Esophagus muscularis mucosa (tissue), 3 donors: Measurements from ENCODE around the gene PSMD5.

Source experiments
- POLR2A ChIP-seq: fragments of 450-650 bp; IDR thresholded peaks from one replicate; pipeline ENCODE4 v1.6.1; 2017; ENCODE audit warnings: antibody characterized with exemption, moderate library complexity, mild to moderate bottlenecking, low read depth
- POLR2AphosphoS5 ChIP-seq, 2 donors: sonication (generic); formaldehyde crosslinking; IDR thresholded peaks; one replicate each; pipeline ENCODE4 v1.6.1; 2017; ENCODE audit warnings: antibody characterized with exemption in 2 of 2
- TF ChIP-seq, protein P1 (sequence below), 3 experiments: fragments of 200-600 bp in 2 of 3; fragments of 450-650 bp in 1 of 3; sonication (generic) in 2 of 3; IDR thresholded peaks; one replicate each; pipeline ENCODE4 v1.5.1; 2017 to 2019; ENCODE audit warnings: antibody characterized with exemption in 3 of 3, mild to moderate bottlenecking in 2 of 3, moderate library complexity in 1 of 3

DNA sequence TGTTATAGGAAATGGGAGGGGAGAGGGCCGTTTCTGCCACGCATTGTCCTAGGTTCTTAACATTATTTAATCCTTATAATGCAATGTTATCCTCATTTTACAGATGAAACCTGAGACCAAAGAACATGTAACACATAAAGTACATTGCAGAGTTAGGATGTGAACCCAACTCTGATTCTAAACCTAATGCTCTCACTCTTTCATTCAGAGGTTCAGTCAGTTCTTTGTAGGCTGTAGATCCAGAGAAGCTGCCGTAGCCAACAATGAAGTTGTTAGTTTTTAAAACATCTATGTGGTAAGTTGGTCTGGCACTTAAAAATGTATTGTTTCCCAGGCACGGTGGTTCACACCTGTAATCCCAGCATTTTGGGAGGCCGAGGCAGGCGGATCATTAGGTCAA, 10.5 kb upstream of the PSMD5 start:
- TF ChIP-seq POLR2A = no peak
- TF ChIP-seq, protein P1, sequence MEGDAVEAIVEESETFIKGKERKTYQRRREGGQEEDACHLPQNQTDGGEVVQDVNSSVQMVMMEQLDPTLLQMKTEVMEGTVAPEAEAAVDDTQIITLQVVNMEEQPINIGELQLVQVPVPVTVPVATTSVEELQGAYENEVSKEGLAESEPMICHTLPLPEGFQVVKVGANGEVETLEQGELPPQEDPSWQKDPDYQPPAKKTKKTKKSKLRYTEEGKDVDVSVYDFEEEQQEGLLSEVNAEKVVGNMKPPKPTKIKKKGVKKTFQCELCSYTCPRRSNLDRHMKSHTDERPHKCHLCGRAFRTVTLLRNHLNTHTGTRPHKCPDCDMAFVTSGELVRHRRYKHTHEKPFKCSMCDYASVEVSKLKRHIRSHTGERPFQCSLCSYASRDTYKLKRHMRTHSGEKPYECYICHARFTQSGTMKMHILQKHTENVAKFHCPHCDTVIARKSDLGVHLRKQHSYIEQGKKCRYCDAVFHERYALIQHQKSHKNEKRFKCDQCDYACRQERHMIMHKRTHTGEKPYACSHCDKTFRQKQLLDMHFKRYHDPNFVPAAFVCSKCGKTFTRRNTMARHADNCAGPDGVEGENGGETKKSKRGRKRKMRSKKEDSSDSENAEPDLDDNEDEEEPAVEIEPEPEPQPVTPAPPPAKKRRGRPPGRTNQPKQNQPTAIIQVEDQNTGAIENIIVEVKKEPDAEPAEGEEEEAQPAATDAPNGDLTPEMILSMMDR (IDR thresholded peaks at IDR 0.05) = no peak
- TF ChIP-seq POLR2AphosphoS5 (IDR thresholded peaks at IDR 0.05) = no peak
